ENCODE data around the gene CCDC152.

CCDC152 gene

GRCh38 chr5:42750507-42750906, 6.1 kb upstream of the CCDC152 start:
- Histone ChIP-seq H3K4me2 (ENCODE audit: low read length) (no peak overlapping the region), H3K4ac (ENCODE audit: low read depth, low read length) (no peak overlapping the region), H3K9ac (ENCODE audit: low read length) (no peak overlapping the region), H3K4me1 (ENCODE audit: control insufficient read depth, low read depth, low read length) (no peaks in the 10 kb centered on the region), H3K56ac (ENCODE audit: low read length) (no peak overlapping the region), H3K79me2 (ENCODE audit: control insufficient read depth, insufficient read depth, low read length) (no peaks in the 10 kb centered on the region), H3K27ac (ENCODE audit: low read depth, low read length) (no peak overlapping the region), H3K36me3 (ENCODE audit: control insufficient read depth, insufficient read depth, low read length) (no peaks in the 10 kb centered on the region), H4K5ac (ENCODE audit: low read length) (no peak overlapping the region), H2AK5ac (ENCODE audit: low read length) (no peak overlapping the region), H2BK5ac (ENCODE audit: low read length) (no peak overlapping the region), H3K27me3 (ENCODE audit: insufficient read depth, low read length, poor library complexity) (no peaks in the 10 kb centered on the region), H2BK120ac (ENCODE audit: low read depth, low read length) (no peak overlapping the region), H3K79me1 (ENCODE audit: low read length) (no peaks in the 10 kb centered on the region), H3K23ac (ENCODE audit: low read length) (no peak overlapping the region), H3K18ac (ENCODE audit: low read length) (no peak overlapping the region), H2BK15ac (replicated peaks; ENCODE audit: low read depth) (no peak overlapping the region), H3K4me3 (ENCODE audit: low read length) (no peak overlapping the region), H4K8ac (ENCODE audit: low read depth, low read length) (no peak overlapping the region)
- no CpG with 5 or more reads among the region's 5 CpGs for WGBS (ENCODE audit: extremely low coverage, insufficient coverage, low lambda C conversion rate)
- no peak for DNase-seq

GRCh38 chr5:42751044-42751443, 5.6 kb upstream of the CCDC152 start:
- Histone ChIP-seq H4K5ac (ENCODE audit: low read length) (no peak overlapping the region), H3K9ac (ENCODE audit: low read length) (no peak overlapping the region), H3K4me3 (ENCODE audit: low read length) (no peak overlapping the region), H2AK5ac (ENCODE audit: low read length) (no peak overlapping the region), H3K79me1 (ENCODE audit: low read length) (no peaks in the 10 kb centered on the region), H2BK5ac (ENCODE audit: low read length) (no peak overlapping the region), H3K4ac (ENCODE audit: low read depth, low read length) (no peak overlapping the region), H3K23ac (ENCODE audit: low read length) (no peak overlapping the region), H3K27ac (ENCODE audit: low read depth, low read length) (no peak overlapping the region), H2BK120ac (ENCODE audit: low read depth, low read length) (no peak overlapping the region), H3K56ac (ENCODE audit: low read length) (no peak overlapping the region), H3K36me3 (ENCODE audit: control insufficient read depth, insufficient read depth, low read length) (no peaks in the 10 kb centered on the region), H3K4me1 (ENCODE audit: control insufficient read depth, low read depth, low read length) (no peaks in the 10 kb centered on the region), H4K8ac (ENCODE audit: low read depth, low read length) (no peak overlapping the region), H3K79me2 (ENCODE audit: control insufficient read depth, insufficient read depth, low read length) (no peaks in the 10 kb centered on the region), H2BK15ac (replicated peaks; ENCODE audit: low read depth) (no peak overlapping the region), H3K27me3 (ENCODE audit: insufficient read depth, low read length, poor library complexity) (no peaks in the 10 kb centered on the region), H3K18ac (ENCODE audit: low read length) (no peak overlapping the region), H3K4me2 (ENCODE audit: low read length) (no peak overlapping the region)
- WGBS (ENCODE audit: extremely low coverage, insufficient coverage, low lambda C conversion rate): no CpG with 5 or more reads among the region's 5 CpGs
- DNase-seq: no peak

- H2BK15ac ChIP-seq (replicated peaks; ENCODE audit: low read depth): no peak overlapping the region
- H3K27ac ChIP-seq (ENCODE audit: low read depth, low read length): no peak overlapping the region
- WGBS (ENCODE audit: extremely low coverage, insufficient coverage, low lambda C conversion rate): no CpG with 5 or more reads among the region's 3 CpGs
- no peaks in the 10 kb centered on the region for H3K27me3 ChIP-seq (ENCODE audit: insufficient read depth, low read length, poor library complexity)
- no peak overlapping the region for H3K4me2 ChIP-seq (ENCODE audit: low read length)
- no peak overlapping the region for H3K4ac ChIP-seq (ENCODE audit: low read depth, low read length)
- H3K56ac ChIP-seq (ENCODE audit: low read length): no peak overlapping the region
- no peak overlapping the region for H2BK5ac ChIP-seq (ENCODE audit: low read length)
- H3K79me1 ChIP-seq (ENCODE audit: low read length): no peaks in the 10 kb centered on the region
- no peak overlapping the region for H4K5ac ChIP-seq (ENCODE audit: low read length)
- no peaks in the 10 kb centered on the region for H3K79me2 ChIP-seq (ENCODE audit: control insufficient read depth, insufficient read depth, low read length)
- H3K18ac ChIP-seq (ENCODE audit: low read length): no peak overlapping the region
- no peak for DNase-seq
- no peaks in the 10 kb centered on the region for H3K36me3 ChIP-seq (ENCODE audit: control insufficient read depth, insufficient read depth, low read length)
- H3K9ac ChIP-seq (ENCODE audit: low read length): no peak overlapping the region
- peaks cover 2% of the 10 kb centered on the region for H3K4me1 ChIP-seq (ENCODE audit: control insufficient read depth, low read depth, low read length)
- H3K23ac ChIP-seq (ENCODE audit: low read length): no peak overlapping the region
- H3K4me3 ChIP-seq (ENCODE audit: low read length): no peak overlapping the region
- H2BK120ac ChIP-seq (ENCODE audit: low read depth, low read length): no peak overlapping the region
- H4K8ac ChIP-seq (ENCODE audit: low read depth, low read length): no peak overlapping the region
- H2AK5ac ChIP-seq (ENCODE audit: low read length): no peak overlapping the region
Observed at GRCh38 chr5:42753099-42753498, 3.5 kb upstream of the CCDC152 start.

- no peak overlapping the region for H4K8ac ChIP-seq (ENCODE audit: low read depth, low read length)
- H3K18ac ChIP-seq (ENCODE audit: low read length): no peak overlapping the region
- no peaks in the 10 kb centered on the region for H3K36me3 ChIP-seq (ENCODE audit: control insufficient read depth, insufficient read depth, low read length)
- WGBS (ENCODE audit: extremely low coverage, insufficient coverage, low lambda C conversion rate): no CpG with 5 or more reads among the region's 2 CpGs
- H3K79me2 ChIP-seq (ENCODE audit: control insufficient read depth, insufficient read depth, low read length): no peaks in the 10 kb centered on the region
- no peak overlapping the region for H3K23ac ChIP-seq (ENCODE audit: low read length)
- no peak overlapping the region for H2AK5ac ChIP-seq (ENCODE audit: low read length)
- H3K4me1 ChIP-seq (ENCODE audit: control insufficient read depth, low read depth, low read length): peaks cover 2% of the 10 kb centered on the region
- H3K4ac ChIP-seq (ENCODE audit: low read depth, low read length): no peak overlapping the region
- H3K27ac ChIP-seq (ENCODE audit: low read depth, low read length): no peak overlapping the region
- no peak overlapping the region for H3K4me2 ChIP-seq (ENCODE audit: low read length)
- no peak overlapping the region for H3K56ac ChIP-seq (ENCODE audit: low read length)
- H3K9ac ChIP-seq (ENCODE audit: low read length): no peak overlapping the region
- DNase-seq: no peak
- H2BK120ac ChIP-seq (ENCODE audit: low read depth, low read length): no peak overlapping the region
- H3K79me1 ChIP-seq (ENCODE audit: low read length): no peaks in the 10 kb centered on the region
- no peak overlapping the region for H4K5ac ChIP-seq (ENCODE audit: low read length)
- no peak overlapping the region for H2BK15ac ChIP-seq (replicated peaks; ENCODE audit: low read depth)
- no peak overlapping the region for H3K4me3 ChIP-seq (ENCODE audit: low read length)
- H2BK5ac ChIP-seq (ENCODE audit: low read length): no peak overlapping the region
- H3K27me3 ChIP-seq (ENCODE audit: insufficient read depth, low read length, poor library complexity): no peaks in the 10 kb centered on the region
Observed at GRCh38 chr5:42759456-42759855, 2.8 kb downstream of the CCDC152 start.

- no peak overlapping the region for H2BK15ac ChIP-seq (replicated peaks; ENCODE audit: low read depth)
- H2BK5ac ChIP-seq (ENCODE audit: low read length): no peak overlapping the region
- no peak overlapping the region for H4K5ac ChIP-seq (ENCODE audit: low read length)
- no peaks in the 10 kb centered on the region for H3K27me3 ChIP-seq (ENCODE audit: insufficient read depth, low read length, poor library complexity)
- H3K18ac ChIP-seq (ENCODE audit: low read length): no peak overlapping the region
- H3K4me3 ChIP-seq (ENCODE audit: low read length): no peak overlapping the region
- DNase-seq: no peak
- H3K79me1 ChIP-seq (ENCODE audit: low read length): no peaks in the 10 kb centered on the region
- no peak overlapping the region for H3K9ac ChIP-seq (ENCODE audit: low read length)
- no peak overlapping the region for H4K8ac ChIP-seq (ENCODE audit: low read depth, low read length)
- H2AK5ac ChIP-seq (ENCODE audit: low read length): no peak overlapping the region
- no peak overlapping the region for H3K23ac ChIP-seq (ENCODE audit: low read length)
- H2BK120ac ChIP-seq (ENCODE audit: low read depth, low read length): no peak overlapping the region
- peaks cover 2% of the 10 kb centered on the region for H3K4me1 ChIP-seq (ENCODE audit: control insufficient read depth, low read depth, low read length)
- no peak overlapping the region for H3K27ac ChIP-seq (ENCODE audit: low read depth, low read length)
- WGBS (ENCODE audit: extremely low coverage, insufficient coverage, low lambda C conversion rate): no CpG with 5 or more reads among the region's 4 CpGs
- no peaks in the 10 kb centered on the region for H3K36me3 ChIP-seq (ENCODE audit: control insufficient read depth, insufficient read depth, low read length)
- H3K79me2 ChIP-seq (ENCODE audit: control insufficient read depth, insufficient read depth, low read length): no peaks in the 10 kb centered on the region
- H3K4ac ChIP-seq (ENCODE audit: low read depth, low read length): no peak overlapping the region
- H3K4me2 ChIP-seq (ENCODE audit: low read length): no peak overlapping the region
- no peak overlapping the region for H3K56ac ChIP-seq (ENCODE audit: low read length)
Observed at GRCh38 chr5:42760426-42760825, 3.8 kb downstream of the CCDC152 start.

GRCh38 chr5:42761791-42762190, 5.2 kb downstream of the CCDC152 start:
- Histone ChIP-seq H3K79me2 (ENCODE audit: control insufficient read depth, insufficient read depth, low read length) (no peaks in the 10 kb centered on the region), H4K8ac (ENCODE audit: low read depth, low read length) (no peak overlapping the region), H2BK120ac (ENCODE audit: low read depth, low read length) (no peak overlapping the region), H3K27me3 (ENCODE audit: insufficient read depth, low read length, poor library complexity) (no peaks in the 10 kb centered on the region), H3K79me1 (ENCODE audit: low read length) (no peaks in the 10 kb centered on the region), H3K36me3 (ENCODE audit: control insufficient read depth, insufficient read depth, low read length) (no peaks in the 10 kb centered on the region), H3K9ac (ENCODE audit: low read length) (no peak overlapping the region), H3K4me2 (ENCODE audit: low read length) (no peak overlapping the region), H2BK15ac (replicated peaks; ENCODE audit: low read depth) (no peak overlapping the region), H3K23ac (ENCODE audit: low read length) (no peak overlapping the region), H2BK5ac (ENCODE audit: low read length) (no peak overlapping the region), H3K4me1 (ENCODE audit: control insufficient read depth, low read depth, low read length) (peaks cover 2% of the 10 kb centered on the region), H4K5ac (ENCODE audit: low read length) (no peak overlapping the region), H3K4ac (ENCODE audit: low read depth, low read length) (no peak overlapping the region), H3K56ac (ENCODE audit: low read length) (no peak overlapping the region), H3K4me3 (ENCODE audit: low read length) (no peak overlapping the region), H2AK5ac (ENCODE audit: low read length) (no peak overlapping the region), H3K27ac (ENCODE audit: low read depth, low read length) (no peak overlapping the region), H3K18ac (ENCODE audit: low read length) (no peak overlapping the region)
- no CpG with 5 or more reads among the region's 1 CpG for WGBS (ENCODE audit: extremely low coverage, insufficient coverage, low lambda C conversion rate)
- DNase-seq: no peak
